Measurements from ENCODE around the gene SLC6A9.

SLC6A9 gene

GRCh38 chr1:44031252-44032169 lies at the start of gene SLC6A9:
Gene SLC6A9, minus strand, starts transcription at chr1:44031462. Its CDS starts 7,185 bp downstream, at chr1:44024277.
- in situ Hi-C loops (cut with MboI; ENCODE audit: low sequenced_read_pairs, unreplicated experiment) = no loop called here
- peak; percentile 45 for DNase-seq (ENCODE audit: low spot score)
- no peak for TF ChIP-seq CTCF (IDR thresholded peaks at IDR 0.05; ENCODE audit: borderline replicate concordance, control extremely low read depth, extremely low read depth, insufficient read depth, missing control alignments)

GRCh38 chr1:44079566-44079965 lies 48.3 kb upstream of the SLC6A9 start:
- TF ChIP-seq CTCF (IDR thresholded peaks at IDR 0.05; ENCODE audit: borderline replicate concordance, control extremely low read depth, extremely low read depth, insufficient read depth, missing control alignments) = no peak
- no peak for DNase-seq (ENCODE audit: low spot score)
- in situ Hi-C loops (cut with MboI; ENCODE audit: low sequenced_read_pairs, unreplicated experiment) = no loop called here

- no peak for TF ChIP-seq CTCF (IDR thresholded peaks at IDR 0.05; ENCODE audit: borderline replicate concordance, control extremely low read depth, extremely low read depth, insufficient read depth, missing control alignments)
- no peak for DNase-seq (ENCODE audit: low spot score)
- in situ Hi-C loops (cut with MboI; ENCODE audit: low sequenced_read_pairs, unreplicated experiment) = no loop called here
Observed at GRCh38 chr1:44078104-44078503, 46.8 kb upstream of the SLC6A9 start.

GRCh38 chr1:44077421-44077820 lies 46.2 kb upstream of the SLC6A9 start:
- no peak for DNase-seq (ENCODE audit: low spot score)
- TF ChIP-seq CTCF (IDR thresholded peaks at IDR 0.05; ENCODE audit: borderline replicate concordance, control extremely low read depth, extremely low read depth, insufficient read depth, missing control alignments) = no peak
- in situ Hi-C loops (cut with MboI; ENCODE audit: low sequenced_read_pairs, unreplicated experiment) = no loop called here

- TF ChIP-seq CTCF (IDR thresholded peaks at IDR 0.05; ENCODE audit: borderline replicate concordance, control extremely low read depth, extremely low read depth, insufficient read depth, missing control alignments) = no peak
- no peak for DNase-seq (ENCODE audit: low spot score)
- in situ Hi-C loops (cut with MboI; ENCODE audit: low sequenced_read_pairs, unreplicated experiment) = no loop called here
Observed at GRCh38 chr1:44076066-44076465, 44.8 kb upstream of the SLC6A9 start.

- TF ChIP-seq CTCF (IDR thresholded peaks at IDR 0.05; ENCODE audit: borderline replicate concordance, control extremely low read depth, extremely low read depth, insufficient read depth, missing control alignments) = no peak
- in situ Hi-C loops (cut with MboI; ENCODE audit: low sequenced_read_pairs, unreplicated experiment) = no loop called here
- DNase-seq (ENCODE audit: low spot score) = no peak
Observed at GRCh38 chr1:44074415-44074814, 43.2 kb upstream of the SLC6A9 start.
